PC-3 (cell line): ENCODE data around the gene MORN1. TPM values are rescaled to one million over a fixed set of nuclear protein-coding genes. Genes with fewer than 3 reads are reported as not detected.

Experiments used
- ATAC-seq: fragments of 200-7000 bp; cut with Tn5 transposase; 2 replicates; pipeline ENCODE4 v1.9.1; 2020; ENCODE audit warnings: mild to moderate bottlenecking, moderate library complexity
- BruUV-seq: library from RNA; stranded (reverse); fragments of 400-500 nt; replicated peaks from 2 replicates; lab custom pipeline; 2021; lab: Mats Ljungman, UMichigan
- CTCF ChIA-PET: fragments of 300-600 bp; sonication (Branson Sonifier 250); formaldehyde crosslinking; loops from one replicate; lab custom pipeline; 2022; ENCODE audit warnings: antibody characterized with exemption; lab: Charles Lee
- POLR2A ChIA-PET: fragments of 300-600 bp; sonication (Branson Sonifier 250); formaldehyde crosslinking; loops from one replicate; lab custom pipeline; 2022; ENCODE audit warnings: antibody characterized with exemption; ENCODE audit not compliant: unreplicated experiment; lab: Charles Lee
- DNase-seq: peaks from one replicate; pipeline ENCODE4 v3.0.0-alpha.2; 2015
- H2AFZ ChIP-seq: fragments of 300-600 bp; sonication (generic); 2 replicates; pipeline ENCODE4 v1.6.0; 2016; ENCODE audit warnings: antibody characterized with exemption, low read length
- H3F3A ChIP-seq: fragments of 300-600 bp; sonication (generic); one replicate; pipeline ENCODE4 v1.6.0; 2017; ENCODE audit warnings: antibody characterized with exemption, low read length, control low read depth, mild to moderate bottlenecking; ENCODE audit not compliant: unreplicated experiment
- H3K27ac ChIP-seq: fragments of 300-600 bp; sonication (generic); 2 replicates; pipeline ENCODE4 v1.5.1; 2016; ENCODE audit warnings: mild to moderate bottlenecking, low read length
- H3K27me3 ChIP-seq: fragments of 300-600 bp; sonication (generic); 2 replicates; pipeline ENCODE4 v1.6.1; 2016; ENCODE audit warnings: low read length, mixed read lengths
- H3K36me3 ChIP-seq: fragments of 300-600 bp; sonication (generic); 2 replicates; pipeline ENCODE4 v1.6.1; 2016; ENCODE audit warnings: low read depth, mixed run types, low read length, mixed read lengths
- H3K4me1 ChIP-seq: fragments of 300-600 bp; sonication (generic); 2 replicates; pipeline ENCODE4 v1.5.1; 2016; ENCODE audit warnings: low read length; ENCODE audit not compliant: insufficient read depth
- H3K4me2 ChIP-seq: fragments of 300-600 bp; sonication (generic); 2 replicates; pipeline ENCODE4 v1.6.0; 2016; ENCODE audit warnings: low read length
- H3K4me3 ChIP-seq: fragments of 300-600 bp; sonication (generic); 2 replicates; pipeline ENCODE4 v1.5.1; 2016; ENCODE audit warnings: mild to moderate bottlenecking, low read length, mixed read lengths
- H3K79me2 ChIP-seq: fragments of 300-600 bp; sonication (generic); 2 replicates; pipeline ENCODE4 v1.6.1; 2017; ENCODE audit warnings: low read length, mixed read lengths
- H3K9ac ChIP-seq: fragments of 300-600 bp; sonication (generic); 2 replicates; pipeline ENCODE4 v1.6.0; 2016; ENCODE audit warnings: mild to moderate bottlenecking, low read length
- H3K9me2 ChIP-seq: fragments of 300-600 bp; sonication (generic); replicated peaks from 2 replicates; pipeline ENCODE4 v1.6.1; 2016; ENCODE audit warnings: mixed run types, low read length, mixed read lengths
- H3K9me3 ChIP-seq: fragments of 300-600 bp; sonication (generic); 2 replicates; pipeline ENCODE4 v1.6.1; 2016; ENCODE audit warnings: low read length, mixed read lengths
- H4K20me1 ChIP-seq: fragments of 300-600 bp; sonication (generic); 2 replicates; pipeline ENCODE4 v1.6.1; 2016; ENCODE audit warnings: low read length, mixed read lengths
- CTCF ChIP-seq: fragments of 300-600 bp; sonication (generic); conservative IDR thresholded peaks from 2 replicates; pipeline ENCODE4 v1.5.1; 2017; ENCODE audit warnings: antibody characterized with exemption, low read depth, mild to moderate bottlenecking, low read length
- EZH2 ChIP-seq: fragments of 300-600 bp; sonication (generic); IDR thresholded peaks from one replicate; pipeline ENCODE4 v1.6.1; 2017; ENCODE audit warnings: antibody characterized with exemption, mild to moderate bottlenecking, low read length; ENCODE audit not compliant: unreplicated experiment
- EZH2phosphoT487 ChIP-seq: fragments of 300-600 bp; sonication (generic); IDR thresholded peaks from 2 replicates; pipeline ENCODE4 v1.6.1; 2018; ENCODE audit warnings: mild to moderate bottlenecking, antibody characterized with exemption, low read length, borderline replicate concordance
- intact Hi-C: fragments of 100-400 bp; cut with micrococcal nuclease; formaldehyde crosslinking; loops from 2 replicates; pipeline ENCODE4 v1.9.0; 2023
- total RNA-seq: library from RNA; depleted of rRNA; stranded (reverse); fragments of >200 nt; gene quantifications from 2 replicates; pipeline ENCODE4 v1.2.3, GENCODE V29; 2014

The MORN1 gene
- total RNA-seq, 1 experiment from 2014 or later, result 11.2 TPM

DNA sequence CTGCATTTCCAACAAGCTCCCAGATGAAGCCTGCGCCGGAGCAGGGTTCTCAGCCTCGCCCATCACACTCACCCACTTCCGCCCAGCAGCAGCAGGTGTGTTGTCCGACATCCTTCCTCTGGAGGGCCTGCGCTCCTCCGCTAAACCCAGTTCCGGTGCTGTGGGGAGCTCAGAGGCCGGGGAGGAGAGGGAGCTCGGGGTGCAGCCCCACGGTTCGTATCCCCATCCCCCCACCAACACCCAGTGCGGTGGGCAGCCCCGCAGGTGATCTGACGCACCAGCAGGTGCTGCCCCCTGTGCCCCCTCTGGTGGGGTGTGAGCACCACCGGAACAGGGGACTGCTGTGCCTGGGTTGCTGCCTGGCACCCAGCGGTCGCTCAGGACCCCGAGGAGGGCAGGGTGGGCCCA lies 24.5 kb upstream of the MORN1 start:
- Histone ChIP-seq H3K27ac (peak overlapping the region; percentile 38), H3K36me3 (no peaks in the 10 kb centered on the region), H3K27me3 (no peaks in the 10 kb centered on the region), H3K4me3 (peak overlapping the region; percentile 66), H3K4me2 (peak overlapping the region; percentile 90), H4K20me1 (no peaks in the 10 kb centered on the region), H2AFZ (peak overlapping the region; percentile 59), H3K79me2 (peaks cover 26% of the 10 kb centered on the region), H3K9ac (peak overlapping the region; percentile 29), H3F3A (no peaks in the 10 kb centered on the region), H3K9me2 (no peaks in the 10 kb centered on the region), H3K4me1 (peaks cover 45% of the 10 kb centered on the region), H3K9me3 (no peaks in the 10 kb centered on the region)
- DNase-seq (peak; percentile 73), ATAC-seq (peak; percentile 12)
- intact Hi-C loops, result loop anchor here (1.0 to 10.0 kb wide), 2 partner anchors 78 to 229 kb away; no protein-coding TSS in a partner anchor
- ChIA-PET CTCF (interaction anchor here (0.6 to 1.2 kb wide), 5 partner anchors 36 to 132 kb away, joined by 4 to 7 read pairs (median 4); partner anchors contain the start of gene PANK4), POLR2A (interaction anchor here (0.6 kb wide), 1 partner anchor 216 kb away, joined by 5 read pairs; no protein-coding TSS in a partner anchor)
- BruUV-seq, result no TSS peak
- TF ChIP-seq CTCF, result peak; percentile 44
- TF ChIP-seq EZH2phosphoT487, result no peak

- Histone ChIP-seq H4K20me1 (no peaks in the 10 kb centered on the region), H3K27ac (no peak overlapping the region), H3K4me3 (peak overlapping the region; percentile 66), H3K36me3 (no peaks in the 10 kb centered on the region), H3K79me2 (peaks cover 26% of the 10 kb centered on the region), H3K4me2 (peak overlapping the region; percentile 90), H3K9me2 (no peaks in the 10 kb centered on the region), H3F3A (no peaks in the 10 kb centered on the region), H2AFZ (peak overlapping the region; percentile 59; the same call in 1 of the 2 replicates), H3K4me1 (peaks cover 45% of the 10 kb centered on the region), H3K9me3 (no peaks in the 10 kb centered on the region), H3K27me3 (no peaks in the 10 kb centered on the region), H3K9ac (no peak overlapping the region)
- intact Hi-C loops, result loop anchor here (1.0 to 10.0 kb wide), 2 partner anchors 79 to 229 kb away; no protein-coding TSS in a partner anchor
- TF ChIP-seq EZH2phosphoT487, result no peak
- TF ChIP-seq CTCF, result no peak
- TF ChIP-seq EZH2, result no peak
- CTCF ChIA-PET, result interaction anchor here (0.6 to 1.2 kb wide), 4 partner anchors 36 to 133 kb away, joined by 4 read pairs; no protein-coding TSS in a partner anchor
- DNase-seq, result no peak
- POLR2A ChIA-PET, result no interaction called here
- no peak for ATAC-seq
- BruUV-seq, result no TSS peak
Observed at GRCh38 chr1:2415337-2415736, 24.0 kb upstream of the MORN1 start.
